GM12878 (cell line): ENCODE data around the gene RTN4R. TPM values are rescaled to one million over a fixed set of nuclear protein-coding genes. Genes with fewer than 3 reads are reported as not detected.

Experiments used
- ATAC-seq: fragments of 200-7000 bp; cut with Tn5 transposase; 3 replicates; pipeline ENCODE4 v1.9.1; 2020; ENCODE audit warnings: mild to moderate bottlenecking, moderate library complexity
- BruUV-seq: library from RNA; stranded (reverse); fragments of 400-500 nt; replicated peaks from 2 replicates; lab custom pipeline; 2021; lab: Mats Ljungman, UMichigan
- CTCF ChIA-PET: fragments of 300-600 bp; sonication (Branson Sonifier 250); formaldehyde crosslinking; extraction: SDS; loops from one replicate; lab custom pipeline; 2021; ENCODE audit warnings: inconsistent platforms; lab: Yijun Ruan, JAX
- POLR2A ChIA-PET: fragments of 350-600 bp; formaldehyde crosslinking; extraction: SDS; loops from one replicate; lab custom pipeline; 2021; ENCODE audit warnings: inconsistent platforms; lab: Charles Lee
- RAD21 ChIA-PET: fragments of 300-600 bp; sonication (Branson Sonifier 250); formaldehyde crosslinking; loops from one replicate; lab custom pipeline; 2023; ENCODE audit warnings: antibody characterized with exemption; ENCODE audit not compliant: unreplicated experiment; lab: Charles Lee
- SMC1A ChIA-PET: fragments of 300-600 bp; sonication (Branson Sonifier 250); formaldehyde crosslinking; loops from one replicate; lab custom pipeline; 2023; ENCODE audit not compliant: unreplicated experiment, uncharacterized antibody; lab: Charles Lee
- DNase-seq: peaks from one replicate; pipeline ENCODE4 v3.0.0-alpha.2; 2011; ENCODE audit warnings: low read depth, low spot score
- FAIRE-seq: peaks from 3 replicates; lab custom pipeline; 2011; peaks lifted over from hg19 to GRCh38; lab: Jason Lieb, UNC
- H2AFZ ChIP-seq: 2 replicates; pipeline ENCODE4 v1.6.0; 2011; ENCODE audit warnings: low read depth, low read length, control low read depth; ENCODE audit not compliant: control insufficient read depth
- H3K27ac ChIP-seq: 2 replicates; pipeline ENCODE4 v1.5.1; 2011; ENCODE audit warnings: control low read depth; ENCODE audit not compliant: control insufficient read depth, insufficient read depth
- H3K27me3 ChIP-seq, 2 experiments: replicated peaks in 1 of 2; 2 replicates each; pipeline versions ENCODE4 v1.6.0 to v1.6.1; 2011; ENCODE audit warnings: low read length in 1 of 2; ENCODE audit not compliant: control insufficient read depth in 2 of 2, insufficient read depth in 2 of 2
- H3K36me3 ChIP-seq, 2 experiments: 2 replicates each; pipeline ENCODE4 v1.5.1; 2011; ENCODE audit warnings: low read length in 1 of 2; ENCODE audit not compliant: control insufficient read depth in 2 of 2, insufficient read depth in 2 of 2
- H3K4me1 ChIP-seq: 2 replicates; pipeline ENCODE4 v1.6.1; 2011; ENCODE audit warnings: mild to moderate bottlenecking, low read length, moderate library complexity, mixed read lengths; ENCODE audit not compliant: control insufficient read depth, insufficient read depth
- H3K4me2 ChIP-seq: 2 replicates; pipeline ENCODE4 v1.6.0; 2011; ENCODE audit warnings: control low read depth; ENCODE audit not compliant: control insufficient read depth, insufficient read depth
- H3K4me3 ChIP-seq: fragments of 200-600 bp; sonication (generic); 2 replicates; pipeline ENCODE4 v1.5.1; 2016
- H3K79me2 ChIP-seq: 2 replicates; pipeline ENCODE4 v1.6.0; 2011; ENCODE audit warnings: low read length; ENCODE audit not compliant: control insufficient read depth, insufficient read depth
- H3K9ac ChIP-seq: 2 replicates; pipeline ENCODE4 v1.8.0; 2011; ENCODE audit warnings: low read length, control low read depth, mixed read lengths; ENCODE audit not compliant: control insufficient read depth, insufficient read depth
- H3K9me3 ChIP-seq: replicated peaks from 3 replicates; pipeline ENCODE4 v1.5.1; 2011; ENCODE audit warnings: mild to moderate bottlenecking, low read length; ENCODE audit not compliant: control insufficient read depth, insufficient read depth
- H4K20me1 ChIP-seq: 2 replicates; pipeline ENCODE4 v1.6.0; 2011; ENCODE audit not compliant: control insufficient read depth, insufficient read depth
- CHD2 ChIP-seq: IDR thresholded peaks from 2 replicates; pipeline ENCODE4 v1.6.1; 2011; ENCODE audit warnings: low read depth, low read length, improper control_type of control experiment, borderline replicate concordance
- E2F4 ChIP-seq: IDR thresholded peaks from 2 replicates; pipeline ENCODE4 v1.6.1; 2012; ENCODE audit warnings: low read depth, low read length, improper control_type of control experiment
- E4F1 ChIP-seq: fragments of 450-650 bp; IDR thresholded peaks from 2 replicates; pipeline ENCODE4 v1.6.1; 2018; ENCODE audit warnings: borderline replicate concordance, mild to moderate bottlenecking; ENCODE audit not compliant: partially characterized antibody
- GABPA ChIP-seq: IDR thresholded peaks from 2 replicates; pipeline ENCODE4 v1.6.1; 2014; ENCODE audit warnings: antibody characterized with exemption, low read depth, mild to moderate bottlenecking, inconsistent platforms
- HDGF ChIP-seq: fragments of 450-650 bp; IDR thresholded peaks from 2 replicates; pipeline ENCODE4 v1.6.1; 2016; ENCODE audit warnings: antibody characterized with exemption
- MYB ChIP-seq: fragments of 150-350 bp; IDR thresholded peaks from 2 replicates; pipeline ENCODE4 v1.6.1; 2014; ENCODE audit warnings: mild to moderate bottlenecking, low read depth, low read length, borderline replicate concordance
- NFYB ChIP-seq: IDR thresholded peaks from 2 replicates; pipeline ENCODE4 v1.6.1; 2011; ENCODE audit warnings: low read depth, mild to moderate bottlenecking, low read length, improper control_type of control experiment, moderate library complexity; ENCODE audit not compliant: insufficient read depth
- REST ChIP-seq: IDR thresholded peaks from 2 replicates; pipeline ENCODE4 v1.6.1; 2012; ENCODE audit warnings: mild to moderate bottlenecking, low read depth, low read length
- WGBS: methylation state at CpG from one replicate; pipeline ENCODE4 v1.1.6; 2016; ENCODE audit warnings: low lambda C conversion rate; ENCODE audit not compliant: insufficient replicate concordance, insufficient coverage; ENCODE audit errors: missing lambda C conversion rate; 5-methylcytosine and 5-hydroxymethylcytosine counted together
- in situ Hi-C: fragments of 300-500 bp; cut with MboI; formaldehyde crosslinking; loops from 9 replicates; pipeline ENCODE4 v1.14.3; 2018; ENCODE audit warnings: mixed read lengths
- intact Hi-C: fragments of 100-400 bp; cut with micrococcal nuclease; formaldehyde crosslinking; loops from one replicate; pipeline ENCODE4 v1.14.2; 2022; ENCODE audit not compliant: unreplicated experiment
- polyA plus RNA-seq, 11 experiments: library from polyadenylated mRNA; depleted of rRNA in 4 of 11; unstranded in 6 of 11; stranded (reverse) in 5 of 11; fragments of >200 nt; fragmentation: Nextera tagmentation in 4 of 11; fragmentation: Illumina TruSeq in 1 of 11; extraction: Ambion mirVana in 4 of 11; extraction: Trizol in 1 of 11; gene quantifications; 1 replicate in 1 of 11; 2 replicates in 10 of 11; pipeline versions ENCODE4 v1.2.1 to v1.2.3, GENCODE V29; 2011 to 2016; ENCODE audit warnings: inconsistent platforms in 2 of 11, missing spikeins in 2 of 11, low read depth in 1 of 11
- total RNA-seq, 4 experiments: library from RNA; depleted of rRNA in 3 of 4; stranded (reverse); fragments of >200 nt in 3 of 4; fragmentation: Illumina TruSeq in 1 of 4; extraction: Trizol in 1 of 4; gene quantifications; 2 replicates each; pipeline versions ENCODE4 v1.2.1 to v1.2.3, GENCODE V29; 2013 to 2021
- TF ChIP-seq, protein P1 (sequence below): IDR thresholded peaks from 2 replicates; pipeline ENCODE4 v1.6.1; 2012; ENCODE audit warnings: low read depth, low read length, improper control_type of control experiment

Gene RTN4R
- total and polyA plus RNA-seq, 10 of the 15 experiments (the other 5 are each of a cell fraction or from before 2014, with no cell fraction given): 0.03 to 1.0 (median 0.60) TPM; not detected in 2

- H4K20me1 ChIP-seq: no peaks in the 10 kb centered on the region
- FAIRE-seq (no peak), ATAC-seq (no peak), DNase-seq (no peak)
- 70% methylated on average over 12 of the region's 12 CpGs for WGBS
- no peaks in the 10 kb centered on the region for H3K79me2 ChIP-seq
- intact Hi-C loops: no loop called here
- no peaks in the 10 kb centered on the region for H3K36me3 ChIP-seq
- no peak overlapping the region for H3K4me2 ChIP-seq
- ChIA-PET CTCF (no interaction called here), POLR2A (no interaction called here), SMC1A (no interaction called here), RAD21 (no interaction called here)
- no peaks in the 10 kb centered on the region for H3K4me1 ChIP-seq
- no peak overlapping the region for H3K4me3 ChIP-seq
- TF ChIP-seq NFYB: no peak
- TF ChIP-seq E4F1: no peak
- no peak for TF ChIP-seq REST
- TF ChIP-seq CHD2: no peak
- TF ChIP-seq E2F4: no peak
- no peak for TF ChIP-seq MYB
- TF ChIP-seq, protein P1, sequence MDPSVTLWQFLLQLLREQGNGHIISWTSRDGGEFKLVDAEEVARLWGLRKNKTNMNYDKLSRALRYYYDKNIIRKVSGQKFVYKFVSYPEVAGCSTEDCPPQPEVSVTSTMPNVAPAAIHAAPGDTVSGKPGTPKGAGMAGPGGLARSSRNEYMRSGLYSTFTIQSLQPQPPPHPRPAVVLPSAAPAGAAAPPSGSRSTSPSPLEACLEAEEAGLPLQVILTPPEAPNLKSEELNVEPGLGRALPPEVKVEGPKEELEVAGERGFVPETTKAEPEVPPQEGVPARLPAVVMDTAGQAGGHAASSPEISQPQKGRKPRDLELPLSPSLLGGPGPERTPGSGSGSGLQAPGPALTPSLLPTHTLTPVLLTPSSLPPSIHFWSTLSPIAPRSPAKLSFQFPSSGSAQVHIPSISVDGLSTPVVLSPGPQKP: no peak
- TF ChIP-seq GABPA: no peak
- TF ChIP-seq HDGF: no peak
- peaks cover 3% of the 10 kb centered on the region; the same call in 1 of the 3 replicates for H3K9me3 ChIP-seq
- no TSS peak for BruUV-seq
- in situ Hi-C loops: loop anchor here (5.0 kb wide), 1 partner anchor 45 kb away; no protein-coding TSS in a partner anchor
- no peak overlapping the region for H3K27ac ChIP-seq
- H3K9ac ChIP-seq: no peak overlapping the region
- H3K27me3 ChIP-seq: no peaks in the 10 kb centered on the region; a peak in 2 of 4 replicates
- H2AFZ ChIP-seq: no peak overlapping the region
Observed at GRCh38 chr22:20216863-20217499, 51.1 kb downstream of the RTN4R start.
